K562 (cell line): Measurements from ENCODE around the gene FGF5. TPM values are rescaled to one million over a fixed set of nuclear protein-coding genes. Genes with fewer than 3 reads are reported as not detected.
A peak's percentile ranks its signal among the peaks of the same experiment; 100 is the strongest.

Experiments used
- CBX2 ChIP-seq: fragments of 200-600 bp; sonication (generic); IDR thresholded peaks from one replicate; pipeline ENCODE4 v1.6.1; 2012; ENCODE audit warnings: mild to moderate bottlenecking, low read length, inconsistent platforms; ENCODE audit not compliant: insufficient read depth, poor library complexity, severe bottlenecking
- DNMT1 ChIP-seq: fragments of 450-650 bp; IDR thresholded peaks from 2 replicates; pipeline ENCODE4 v1.6.1; 2016; ENCODE audit warnings: antibody characterized with exemption, mild to moderate bottlenecking
- HDAC2 ChIP-seq: fragments of 450-650 bp; IDR thresholded peaks from 2 replicates; pipeline ENCODE4 v1.6.1; 2016; ENCODE audit warnings: mild to moderate bottlenecking
- KDM4B ChIP-seq, 2 experiments: fragments of 450-650 bp in 1 of 2; sonication (generic) in 1 of 2; IDR thresholded peaks; 2 replicates each; pipeline ENCODE4 v1.6.1; 2016 to 2017; ENCODE audit warnings: borderline replicate concordance in 2 of 2, antibody characterized with exemption in 1 of 2, low read depth in 1 of 2, mild to moderate bottlenecking in 1 of 2
- NCOA4 ChIP-seq: fragments of 450-650 bp; IDR thresholded peaks from 2 replicates; pipeline ENCODE4 v1.6.1; 2018; ENCODE audit warnings: mild to moderate bottlenecking; ENCODE audit not compliant: partially characterized antibody
- PRMT5 ChIP-seq: sonication (generic); formaldehyde crosslinking; IDR thresholded peaks from 2 replicates; pipeline ENCODE4 v1.5.0; 2020; ENCODE audit warnings: missing genetic modification reagents
- RNF2 ChIP-seq: sonication (generic); IDR thresholded peaks from 2 replicates; pipeline ENCODE4 v1.6.1; 2016
- RUNX1 ChIP-seq: sonication (generic); IDR thresholded peaks from 2 replicates; pipeline ENCODE4 v1.6.1; 2016; ENCODE audit warnings: antibody characterized with exemption, low read depth
- SAFB ChIP-seq: fragments of 200-400 bp; formaldehyde crosslinking; IDR thresholded peaks from 2 replicates; pipeline ENCODE4 v1.6.1; 2017; ENCODE audit warnings: low read depth, low read length, borderline replicate concordance
- ZBTB17 ChIP-seq: fragments of 450-650 bp; formaldehyde crosslinking; IDR thresholded peaks from 2 replicates; pipeline ENCODE4 v1.4.0; 2020; ENCODE audit warnings: mild to moderate bottlenecking
- ZBTB7A ChIP-seq: IDR thresholded peaks from 2 replicates; pipeline ENCODE4 v1.6.1; 2011; ENCODE audit warnings: low read depth, mild to moderate bottlenecking, low read length, moderate library complexity, borderline replicate concordance; ENCODE audit not compliant: control insufficient read depth
- ZNF197 ChIP-seq: fragments of 200-800 bp; sonication (Bioruptor generic); IDR thresholded peaks from 2 replicates; pipeline ENCODE4 v1.6.1; 2016; ENCODE audit warnings: low read depth, missing genetic modification characterization, missing compliant biosample characterization
- ZNF224 ChIP-seq: sonication (generic); formaldehyde crosslinking; IDR thresholded peaks from 2 replicates; pipeline ENCODE4 v1.8.0; 2022; ENCODE audit warnings: mild to moderate bottlenecking, missing genetic modification reagents
- ZNF282 ChIP-seq: sonication (generic); formaldehyde crosslinking; IDR thresholded peaks from 2 replicates; pipeline ENCODE4 v1.8.1; 2023; ENCODE audit warnings: missing genetic modification reagents
- polyA plus RNA-seq, 8 experiments: library from polyadenylated mRNA; depleted of rRNA in 4 of 8; stranded (reverse) in 5 of 8; unstranded in 3 of 8; fragments of >200 nt; fragmentation: Nextera tagmentation in 2 of 8; fragmentation: Illumina TruSeq in 1 of 8; extraction: Ambion mirVana in 2 of 8; extraction: Trizol in 1 of 8; gene quantifications; 2 replicates each; pipeline versions ENCODE4 v1.2.1 to v1.2.3, GENCODE V29; 2011 to 2014; ENCODE audit warnings: inconsistent platforms in 1 of 8, missing spikeins in 1 of 8
- total RNA-seq, 7 experiments: library from RNA; depleted of rRNA in 6 of 7; stranded (reverse); fragments of >200 nt in 6 of 7; fragmentation: Illumina TruSeq in 2 of 7; extraction: Trizol in 2 of 7; gene quantifications; 2 replicates each; pipeline versions ENCODE4 v1.2.1 to v1.2.3, GENCODE V29; 2011 to 2021; ENCODE audit warnings: low replicate concordance in 1 of 7
- TF ChIP-seq, protein P1 (sequence below): fragments of 250-450 bp; sonication (Bioruptor Pico); IDR thresholded peaks from 2 replicates; pipeline ENCODE4 v1.8.0; 2022; ENCODE audit warnings: inconsistent platforms
- TF ChIP-seq, protein P2 (sequence below), 2 experiments: fragments of 450-650 bp; conservative IDR thresholded peaks; 2 replicates each; pipeline ENCODE4 v1.6.1; 2017; ENCODE audit warnings: mild to moderate bottlenecking in 2 of 2, moderate library complexity in 2 of 2
- TF ChIP-seq, protein P3 (sequence below): sonication (generic); formaldehyde crosslinking; IDR thresholded peaks from 2 replicates; pipeline ENCODE4 v1.9.0; 2022; ENCODE audit warnings: mild to moderate bottlenecking, missing genetic modification reagents
- TF ChIP-seq, protein P4 (sequence below): sonication (generic); formaldehyde crosslinking; IDR thresholded peaks from 2 replicates; pipeline ENCODE4 v1.8.0; 2022; ENCODE audit warnings: missing genetic modification reagents, mild to moderate bottlenecking, moderate library complexity, borderline replicate concordance
- TF ChIP-seq, protein P5 (sequence below): fragments of 200-800 bp; sonication (Bioruptor generic); IDR thresholded peaks from 2 replicates; pipeline ENCODE4 v1.6.1; 2017; ENCODE audit warnings: missing genetic modification characterization, missing compliant biosample characterization

Gene FGF5
- total and polyA plus RNA-seq, 9 of the 15 experiments (the other 6 are each of a cell fraction or from before 2014, with no cell fraction given): 0.38 to 2.7 (median 1.1) TPM

DNA sequence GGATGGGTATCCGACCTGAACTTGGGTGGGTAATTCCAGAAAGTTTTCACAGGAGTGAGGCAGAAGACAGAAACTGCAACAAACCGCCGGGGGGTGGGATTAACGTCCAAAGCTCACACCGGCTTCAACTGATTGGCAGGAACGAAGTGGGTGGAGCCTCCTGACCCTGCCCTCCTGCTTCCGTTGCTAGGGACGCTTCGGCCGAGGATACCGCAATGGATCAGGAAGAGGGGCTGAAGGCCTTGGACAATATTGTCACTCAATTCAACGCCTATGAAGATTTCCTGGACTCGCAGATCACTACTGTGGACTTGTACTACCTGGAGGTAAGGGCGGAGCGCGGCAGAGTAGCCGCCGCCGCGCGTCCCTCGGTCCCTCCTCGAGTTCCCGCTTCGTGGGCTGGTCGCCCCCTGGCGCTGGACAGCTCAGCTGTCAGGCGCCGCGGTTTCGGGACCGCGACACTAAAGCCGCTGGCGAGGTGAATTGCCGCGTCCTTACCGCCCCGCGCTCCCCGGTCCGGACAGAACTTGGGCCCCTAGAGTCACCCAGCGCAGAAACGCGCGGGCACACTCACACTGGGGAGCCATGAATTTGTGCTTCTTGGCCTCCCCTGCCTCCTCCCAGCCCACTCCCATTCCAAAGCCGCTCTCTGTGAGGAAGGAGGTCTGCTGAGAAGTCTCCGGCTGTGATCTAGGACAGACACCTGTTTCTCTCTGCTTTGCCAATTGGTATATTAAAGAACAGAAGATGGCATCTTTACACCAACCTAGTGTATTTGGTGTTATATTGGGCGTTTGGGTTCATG, 69.3 kb downstream of the FGF5 start, which contains the start of gene CFAP299 (continued):
- TF ChIP-seq, protein P1, sequence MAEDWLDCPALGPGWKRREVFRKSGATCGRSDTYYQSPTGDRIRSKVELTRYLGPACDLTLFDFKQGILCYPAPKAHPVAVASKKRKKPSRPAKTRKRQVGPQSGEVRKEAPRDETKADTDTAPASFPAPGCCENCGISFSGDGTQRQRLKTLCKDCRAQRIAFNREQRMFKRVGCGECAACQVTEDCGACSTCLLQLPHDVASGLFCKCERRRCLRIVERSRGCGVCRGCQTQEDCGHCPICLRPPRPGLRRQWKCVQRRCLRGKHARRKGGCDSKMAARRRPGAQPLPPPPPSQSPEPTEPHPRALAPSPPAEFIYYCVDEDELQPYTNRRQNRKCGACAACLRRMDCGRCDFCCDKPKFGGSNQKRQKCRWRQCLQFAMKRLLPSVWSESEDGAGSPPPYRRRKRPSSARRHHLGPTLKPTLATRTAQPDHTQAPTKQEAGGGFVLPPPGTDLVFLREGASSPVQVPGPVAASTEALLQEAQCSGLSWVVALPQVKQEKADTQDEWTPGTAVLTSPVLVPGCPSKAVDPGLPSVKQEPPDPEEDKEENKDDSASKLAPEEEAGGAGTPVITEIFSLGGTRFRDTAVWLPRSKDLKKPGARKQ: no peak
- TF ChIP-seq, protein P2, sequence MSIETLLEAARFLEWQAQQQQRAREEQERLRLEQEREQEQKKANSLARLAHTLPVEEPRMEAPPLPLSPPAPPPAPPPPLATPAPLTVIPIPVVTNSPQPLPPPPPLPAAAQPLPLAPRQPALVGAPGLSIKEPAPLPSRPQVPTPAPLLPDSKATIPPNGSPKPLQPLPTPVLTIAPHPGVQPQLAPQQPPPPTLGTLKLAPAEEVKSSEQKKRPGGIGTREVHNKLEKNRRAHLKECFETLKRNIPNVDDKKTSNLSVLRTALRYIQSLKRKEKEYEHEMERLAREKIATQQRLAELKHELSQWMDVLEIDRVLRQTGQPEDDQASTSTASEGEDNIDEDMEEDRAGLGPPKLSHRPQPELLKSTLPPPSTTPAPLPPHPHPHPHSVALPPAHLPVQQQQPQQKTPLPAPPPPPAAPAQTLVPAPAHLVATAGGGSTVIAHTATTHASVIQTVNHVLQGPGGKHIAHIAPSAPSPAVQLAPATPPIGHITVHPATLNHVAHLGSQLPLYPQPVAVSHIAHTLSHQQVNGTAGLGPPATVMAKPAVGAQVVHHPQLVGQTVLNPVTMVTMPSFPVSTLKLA (conservative IDR thresholded peaks at IDR 0.05): peak; percentile 85 to 97
- TF ChIP-seq HDAC2 (peak; percentile 96), RUNX1 (no peak), CBX2 (no peak), ZNF282 (CRISPR knock-in tag) (no peak), ZBTB17 (no peak), ZNF197 (CRISPR knock-in tag) (no peak), ZNF224 (CRISPR knock-in tag) (no peak), ZBTB7A (peak; percentile 59; the same call in 1 of the 2 replicates), DNMT1 (no peak), NCOA4 (no peak), SAFB (peak; percentile 76; the same call in 1 of the 2 replicates), RNF2 (0 out of 2 replicates have a peak, but pooled peaks have one; percentile 28), KDM4B (IDR thresholded peaks at IDR 0.05; ENCODE audit: borderline replicate concordance in 2 of 2, low read depth in 1 of 2) (peak in 1 of 2 experiments; percentile 29; a peak in 1 of 4 replicates), PRMT5 (CRISPR knock-in tag) (no peak)
- TF ChIP-seq, protein P3, sequence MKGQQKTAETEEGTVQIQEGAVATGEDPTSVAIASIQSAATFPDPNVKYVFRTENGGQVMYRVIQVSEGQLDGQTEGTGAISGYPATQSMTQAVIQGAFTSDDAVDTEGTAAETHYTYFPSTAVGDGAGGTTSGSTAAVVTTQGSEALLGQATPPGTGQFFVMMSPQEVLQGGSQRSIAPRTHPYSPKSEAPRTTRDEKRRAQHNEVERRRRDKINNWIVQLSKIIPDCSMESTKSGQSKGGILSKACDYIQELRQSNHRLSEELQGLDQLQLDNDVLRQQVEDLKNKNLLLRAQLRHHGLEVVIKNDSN (CRISPR knock-in tag): no peak
- TF ChIP-seq, protein P4, sequence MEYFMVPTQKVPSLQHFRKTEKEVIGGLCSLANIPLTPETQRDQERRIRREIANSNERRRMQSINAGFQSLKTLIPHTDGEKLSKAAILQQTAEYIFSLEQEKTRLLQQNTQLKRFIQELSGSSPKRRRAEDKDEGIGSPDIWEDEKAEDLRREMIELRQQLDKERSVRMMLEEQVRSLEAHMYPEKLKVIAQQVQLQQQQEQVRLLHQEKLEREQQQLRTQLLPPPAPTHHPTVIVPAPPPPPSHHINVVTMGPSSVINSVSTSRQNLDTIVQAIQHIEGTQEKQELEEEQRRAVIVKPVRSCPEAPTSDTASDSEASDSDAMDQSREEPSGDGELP: peak; percentile 96
- TF ChIP-seq, protein P5, sequence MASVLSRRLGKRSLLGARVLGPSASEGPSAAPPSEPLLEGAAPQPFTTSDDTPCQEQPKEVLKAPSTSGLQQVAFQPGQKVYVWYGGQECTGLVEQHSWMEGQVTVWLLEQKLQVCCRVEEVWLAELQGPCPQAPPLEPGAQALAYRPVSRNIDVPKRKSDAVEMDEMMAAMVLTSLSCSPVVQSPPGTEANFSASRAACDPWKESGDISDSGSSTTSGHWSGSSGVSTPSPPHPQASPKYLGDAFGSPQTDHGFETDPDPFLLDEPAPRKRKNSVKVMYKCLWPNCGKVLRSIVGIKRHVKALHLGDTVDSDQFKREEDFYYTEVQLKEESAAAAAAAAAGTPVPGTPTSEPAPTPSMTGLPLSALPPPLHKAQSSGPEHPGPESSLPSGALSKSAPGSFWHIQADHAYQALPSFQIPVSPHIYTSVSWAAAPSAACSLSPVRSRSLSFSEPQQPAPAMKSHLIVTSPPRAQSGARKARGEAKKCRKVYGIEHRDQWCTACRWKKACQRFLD (CRISPR knock-in tag): no peak
